ENCODE data around the gene SH3PXD2A. TPM values are rescaled to one million over a fixed set of nuclear protein-coding genes. Genes with fewer than 3 reads are reported as not detected.
A peak's percentile ranks its signal among the peaks of the same experiment; 100 is the strongest.

SH3PXD2A gene
- total and polyA plus RNA-seq, 5 donors from 2014 or later = 0.24 to 15.4 (median 0.47) TPM

DNA sequence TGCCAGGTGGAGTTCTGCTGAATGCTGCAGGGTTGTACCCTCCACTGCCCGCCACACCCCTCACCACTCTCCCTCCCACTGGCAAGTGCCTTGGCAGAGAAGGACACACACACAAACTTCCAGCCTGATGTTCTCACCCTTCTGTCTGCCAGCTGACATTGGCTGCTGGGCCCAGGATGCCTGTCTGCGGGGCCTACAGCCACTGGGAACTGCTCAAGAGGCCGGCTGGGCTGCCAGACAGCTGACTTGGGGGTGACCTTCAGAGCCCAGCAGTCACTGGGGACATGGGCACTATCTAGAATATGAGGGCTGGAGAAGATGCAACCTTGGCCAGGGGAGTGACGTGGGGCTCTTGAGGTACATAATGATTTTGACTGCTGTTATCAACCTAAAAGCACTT lies 157.1 kb downstream of the SH3PXD2A start:
- H3K9me3 ChIP-seq (ENCODE audit: control insufficient read depth in 2 of 2, low read length in 2 of 2) = no peaks in the 10 kb centered on the region
- DNase-seq (no peak), ATAC-seq (ENCODE audit: low read depth in 2 of 2) (no peak)
- Mint-ChIP-seq H3K36me3 (no peaks in the 10 kb centered on the region), H3K4me1 (peaks cover 0 to 27% (median 15%) of the 10 kb centered on the region in 4 donors), H3K27ac (no peak overlapping the region), H3K4me3 (no peak overlapping the region), H3K9me3 (no peaks in the 10 kb centered on the region), H3K27me3 (no peaks in the 10 kb centered on the region)
- H3K4me1 ChIP-seq (ENCODE audit: control insufficient read depth, insufficient read depth, low read length, poor library complexity, severe bottlenecking) = peaks cover 30% of the 10 kb centered on the region
- no peak overlapping the region for H3K27ac ChIP-seq (ENCODE audit: insufficient read depth, low read length, poor library complexity, severe bottlenecking)
- H3K4me3 ChIP-seq (ENCODE audit: low read depth, low read length) = no peak overlapping the region
- H3K36me3 ChIP-seq (ENCODE audit: control insufficient read depth, insufficient read depth, low read length) = no peaks in the 10 kb centered on the region
- H3K27me3 ChIP-seq (ENCODE audit: control insufficient read depth, insufficient read depth, low read length) = no peaks in the 10 kb centered on the region

GRCh38 chr10:103697787-103698186 lies 157.6 kb downstream of the SH3PXD2A start:
- Mint-ChIP-seq H3K9me3 (no peaks in the 10 kb centered on the region), H3K36me3 (no peaks in the 10 kb centered on the region), H3K4me1 (peaks cover 0 to 28% (median 16%) of the 10 kb centered on the region in 4 donors), H3K27me3 (no peaks in the 10 kb centered on the region), H3K4me3 (peak overlapping the region in 1 of 4 donors; percentile 12), H3K27ac (no peak overlapping the region)
- H3K36me3 ChIP-seq (ENCODE audit: control insufficient read depth, insufficient read depth, low read length) = no peaks in the 10 kb centered on the region
- H3K4me3 ChIP-seq (ENCODE audit: low read depth, low read length) = no peak overlapping the region
- H3K9me3 ChIP-seq (ENCODE audit: control insufficient read depth in 2 of 2, low read length in 2 of 2) = no peaks in the 10 kb centered on the region
- ATAC-seq (ENCODE audit: low read depth in 2 of 2) (no peak), DNase-seq (no peak)
- peaks cover 32% of the 10 kb centered on the region for H3K4me1 ChIP-seq (ENCODE audit: control insufficient read depth, insufficient read depth, low read length, poor library complexity, severe bottlenecking)
- H3K27me3 ChIP-seq (ENCODE audit: control insufficient read depth, insufficient read depth, low read length) = no peaks in the 10 kb centered on the region
- no peak overlapping the region for H3K27ac ChIP-seq (ENCODE audit: insufficient read depth, low read length, poor library complexity, severe bottlenecking)

DNA sequence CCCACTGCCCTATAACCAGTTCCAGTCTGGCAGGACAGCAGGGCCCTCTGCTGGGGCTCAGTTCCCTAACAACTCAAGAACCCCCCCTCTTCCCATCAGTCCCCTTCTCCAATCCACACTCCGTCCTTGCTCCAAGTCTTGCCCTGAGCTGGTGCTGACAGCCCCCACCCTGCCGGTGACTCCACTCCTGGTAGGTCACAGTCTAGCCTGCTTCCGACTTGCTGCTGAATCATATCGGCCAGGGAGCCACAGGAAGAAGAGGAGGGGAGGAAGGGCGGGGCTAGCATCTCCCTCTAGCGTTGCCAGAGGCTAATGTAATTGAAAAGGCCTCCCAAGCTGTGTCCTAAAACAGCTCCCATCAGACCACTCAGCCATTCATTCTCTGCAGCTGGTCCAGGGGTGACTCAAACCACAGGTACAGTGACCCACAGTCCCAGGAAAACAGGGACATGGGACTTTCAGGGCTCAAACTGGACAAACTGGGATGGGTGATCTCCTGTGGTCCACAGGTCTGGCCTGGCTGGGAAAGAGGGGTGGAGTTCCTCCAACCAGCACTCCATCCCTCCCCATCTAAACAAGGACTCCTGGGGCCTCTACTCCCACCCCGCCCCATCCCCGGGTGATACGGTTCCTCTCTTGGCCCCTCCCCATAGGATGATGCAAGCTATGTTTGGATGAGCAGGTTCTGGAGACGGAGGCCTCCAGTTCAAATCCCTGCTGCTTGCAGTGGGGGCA lies 158.8 kb downstream of the SH3PXD2A start:
- peak; percentile 76 to 81 for ATAC-seq (ENCODE audit: low read depth in 2 of 2)
- H3K4me1 Mint-ChIP-seq = peaks cover 0 to 33% (median 20%) of the 10 kb centered on the region in 4 donors
- H3K27me3 Mint-ChIP-seq = no peaks in the 10 kb centered on the region

DNA sequence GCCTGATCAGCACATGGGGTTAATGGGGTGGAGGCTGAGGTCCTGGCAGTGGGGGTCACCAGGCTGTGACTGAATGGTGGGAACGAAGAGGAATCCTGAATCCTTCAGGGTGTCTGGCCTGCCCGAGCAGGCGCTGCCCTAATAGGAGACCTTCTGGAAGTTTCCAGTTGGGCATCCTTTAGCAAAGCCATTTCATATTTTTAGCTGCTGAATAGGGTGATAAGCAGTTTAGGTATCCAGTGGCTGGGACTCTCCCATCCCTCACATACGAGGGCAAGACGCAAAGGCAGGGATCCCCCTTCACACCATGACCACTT lies 159.3 kb downstream of the SH3PXD2A start:
- Mint-ChIP-seq H3K27ac (peak overlapping the region; percentile 82 to 94 (median 83)), H3K9me3 (no peaks in the 10 kb centered on the region), H3K27me3 (no peaks in the 10 kb centered on the region), H3K4me1 (peaks cover 0 to 38% (median 22%) of the 10 kb centered on the region in 4 donors), H3K4me3 (peak overlapping the region in 1 of 4 donors; percentile 22), H3K36me3 (no peaks in the 10 kb centered on the region)
- ATAC-seq (ENCODE audit: low read depth in 2 of 2) (no peak), DNase-seq (no peak)
- Histone ChIP-seq H3K27ac (ENCODE audit: insufficient read depth, low read length, poor library complexity, severe bottlenecking) (no peak overlapping the region), H3K9me3 (ENCODE audit: control insufficient read depth in 2 of 2, low read length in 2 of 2) (no peaks in the 10 kb centered on the region), H3K4me1 (ENCODE audit: control insufficient read depth, insufficient read depth, low read length, poor library complexity, severe bottlenecking) (peaks cover 41% of the 10 kb centered on the region), H3K36me3 (ENCODE audit: control insufficient read depth, insufficient read depth, low read length) (no peaks in the 10 kb centered on the region), H3K27me3 (ENCODE audit: control insufficient read depth, insufficient read depth, low read length) (no peaks in the 10 kb centered on the region), H3K4me3 (ENCODE audit: low read depth, low read length) (no peak overlapping the region)

More for the DNA sequence above, 158.8 kb downstream of the SH3PXD2A start:
- Mint-ChIP-seq H3K36me3 (no peaks in the 10 kb centered on the region), H3K4me3 (peak overlapping the region; percentile 22 to 90 (median 74)), H3K27ac (peak overlapping the region; percentile 82 to 94 (median 83)), H3K9me3 (no peaks in the 10 kb centered on the region)
- Histone ChIP-seq H3K4me3 (ENCODE audit: low read depth, low read length) (peak overlapping the region; percentile 19), H3K27me3 (ENCODE audit: control insufficient read depth, insufficient read depth, low read length) (no peaks in the 10 kb centered on the region), H3K36me3 (ENCODE audit: control insufficient read depth, insufficient read depth, low read length) (no peaks in the 10 kb centered on the region), H3K4me1 (ENCODE audit: control insufficient read depth, insufficient read depth, low read length, poor library complexity, severe bottlenecking) (peaks cover 41% of the 10 kb centered on the region), H3K9me3 (ENCODE audit: control insufficient read depth in 2 of 2, low read length in 2 of 2) (no peaks in the 10 kb centered on the region), H3K27ac (ENCODE audit: insufficient read depth, low read length, poor library complexity, severe bottlenecking) (no peak overlapping the region)
- DNase-seq = peak; percentile 49 to 89 (median 50)

DNA sequence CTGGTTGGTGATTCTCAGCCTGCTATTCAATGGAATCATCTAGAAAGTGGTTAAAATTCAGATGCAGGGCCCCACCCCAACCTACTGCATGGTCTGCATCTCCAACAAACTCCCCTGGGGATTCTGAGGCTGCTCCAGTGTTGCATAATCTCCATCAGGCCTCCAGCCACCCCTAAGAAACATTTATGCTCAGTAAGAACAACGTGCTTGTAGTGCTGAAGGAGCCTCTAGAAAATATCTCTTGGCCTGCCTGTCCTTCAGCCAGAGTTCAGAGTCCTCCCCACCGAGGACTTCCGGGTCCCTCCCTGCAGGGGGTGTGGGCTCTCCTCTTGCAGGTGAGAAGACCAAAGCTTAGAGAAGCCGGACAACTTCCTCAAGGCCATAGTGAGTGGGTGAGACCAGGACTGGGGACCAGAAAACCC lies 159.8 kb downstream of the SH3PXD2A start:
- no peaks in the 10 kb centered on the region for H3K27me3 ChIP-seq (ENCODE audit: control insufficient read depth, insufficient read depth, low read length)
- Mint-ChIP-seq H3K36me3 (no peaks in the 10 kb centered on the region), H3K27me3 (peaks cover 2% of the 10 kb centered on the region), H3K9me3 (no peaks in the 10 kb centered on the region), H3K27ac (peak overlapping the region in 1 of 3 donors; percentile 82), H3K4me1 (peaks cover 0 to 43% (median 22%) of the 10 kb centered on the region in 4 donors), H3K4me3 (peak overlapping the region in 1 of 4 donors; percentile 22)
- no peaks in the 10 kb centered on the region for H3K36me3 ChIP-seq (ENCODE audit: control insufficient read depth, insufficient read depth, low read length)
- H3K27ac ChIP-seq (ENCODE audit: insufficient read depth, low read length, poor library complexity, severe bottlenecking) = no peak overlapping the region
- H3K4me3 ChIP-seq (ENCODE audit: low read depth, low read length) = no peak overlapping the region
- DNase-seq (no peak), ATAC-seq (ENCODE audit: low read depth in 2 of 2) (no peak)
- H3K4me1 ChIP-seq (ENCODE audit: control insufficient read depth, insufficient read depth, low read length, poor library complexity, severe bottlenecking) = peaks cover 41% of the 10 kb centered on the region
- H3K9me3 ChIP-seq (ENCODE audit: control insufficient read depth in 2 of 2, low read length in 2 of 2) = no peaks in the 10 kb centered on the region

DNA sequence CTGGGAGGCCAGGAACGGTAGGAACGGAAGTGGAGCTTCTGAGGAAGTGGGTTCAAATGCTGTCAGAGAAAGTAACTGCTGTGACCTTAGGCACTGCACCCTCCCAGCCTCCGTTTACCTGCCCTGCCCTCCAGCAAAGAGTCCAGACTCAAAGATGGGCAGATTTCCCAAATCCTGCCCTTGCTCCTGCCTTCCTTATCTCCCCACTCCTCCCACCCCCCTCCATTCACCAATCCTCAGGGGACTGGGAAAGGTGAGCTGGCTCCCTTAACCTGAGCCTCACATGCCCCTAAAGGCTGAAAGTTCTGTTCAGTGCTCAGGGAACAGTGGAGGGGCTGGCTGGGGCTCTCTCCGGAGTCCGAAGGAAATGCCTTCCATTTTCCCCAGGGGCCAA lies 161.6 kb downstream of the SH3PXD2A start:
- Mint-ChIP-seq H3K4me1 (peaks cover 0 to 44% (median 22%) of the 10 kb centered on the region in 4 donors), H3K36me3 (no peaks in the 10 kb centered on the region), H3K27ac (peak overlapping the region; percentile 85 to 95 (median 89)), H3K9me3 (no peaks in the 10 kb centered on the region), H3K27me3 (peaks cover 4% of the 10 kb centered on the region), H3K4me3 (peak overlapping the region; percentile 86 to 96 (median 90))
- no peak for ATAC-seq (ENCODE audit: low read depth in 2 of 2)
- H3K4me3 ChIP-seq (ENCODE audit: low read depth, low read length) = peak overlapping the region; percentile 52
- H3K36me3 ChIP-seq (ENCODE audit: control insufficient read depth, insufficient read depth, low read length) = no peaks in the 10 kb centered on the region
- H3K4me1 ChIP-seq (ENCODE audit: control insufficient read depth, insufficient read depth, low read length, poor library complexity, severe bottlenecking) = peaks cover 41% of the 10 kb centered on the region
- H3K9me3 ChIP-seq (ENCODE audit: control insufficient read depth in 2 of 2, low read length in 2 of 2) = no peaks in the 10 kb centered on the region
- peak overlapping the region; percentile 24 for H3K27ac ChIP-seq (ENCODE audit: insufficient read depth, low read length, poor library complexity, severe bottlenecking)
- no peak for DNase-seq
- H3K27me3 ChIP-seq (ENCODE audit: control insufficient read depth, insufficient read depth, low read length) = no peaks in the 10 kb centered on the region

DNA sequence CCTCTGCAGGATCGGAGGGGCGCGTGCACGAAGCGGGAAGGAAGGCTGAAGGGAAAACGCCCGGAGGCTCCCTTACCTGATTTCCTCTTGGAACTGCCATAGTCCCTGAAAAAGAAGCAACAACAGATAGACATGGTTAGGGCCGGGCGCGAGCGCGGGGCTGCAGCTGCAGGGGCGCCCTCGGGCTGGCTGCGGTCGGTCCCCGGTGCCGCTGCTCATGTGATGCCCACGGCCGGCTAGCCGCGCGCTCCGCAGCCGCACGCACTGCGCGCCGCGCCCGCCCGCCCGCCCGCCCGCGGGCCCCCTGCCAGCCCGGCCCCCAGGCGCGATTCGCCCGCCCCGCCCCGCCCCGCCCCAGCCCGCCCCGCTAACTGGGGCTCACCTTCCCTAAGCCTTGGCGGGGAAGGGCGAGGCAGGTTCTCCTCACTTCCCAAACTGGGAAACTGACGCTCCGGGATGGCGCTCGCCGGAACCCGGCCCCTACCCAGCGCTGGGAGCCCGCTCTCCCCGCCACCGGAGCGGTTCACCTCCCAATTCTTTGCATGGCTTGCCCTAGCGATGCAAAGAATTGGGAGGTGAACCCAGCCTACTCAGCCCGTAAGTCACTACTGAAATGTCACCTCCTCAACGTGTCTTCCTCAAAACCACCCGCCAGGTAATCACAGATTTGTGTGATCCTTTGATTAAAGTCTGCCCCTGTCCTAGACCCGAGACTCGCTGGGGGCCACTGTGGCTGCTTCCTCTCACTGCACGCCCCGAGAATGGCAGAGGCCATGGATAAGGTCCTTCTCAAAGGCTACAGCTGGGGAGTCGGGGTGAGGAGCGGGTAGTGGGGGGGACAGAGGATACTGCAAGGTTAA lies 162.2 kb downstream of the SH3PXD2A start:
- Histone ChIP-seq H3K27me3 (ENCODE audit: control insufficient read depth, insufficient read depth, low read length) (no peaks in the 10 kb centered on the region), H3K27ac (ENCODE audit: insufficient read depth, low read length, poor library complexity, severe bottlenecking) (peak overlapping the region; percentile 29), H3K4me1 (ENCODE audit: control insufficient read depth, insufficient read depth, low read length, poor library complexity, severe bottlenecking) (peaks cover 41% of the 10 kb centered on the region), H3K4me3 (ENCODE audit: low read depth, low read length) (peak overlapping the region; percentile 52), H3K36me3 (ENCODE audit: control insufficient read depth, insufficient read depth, low read length) (no peaks in the 10 kb centered on the region), H3K9me3 (ENCODE audit: control insufficient read depth in 2 of 2, low read length in 2 of 2) (no peaks in the 10 kb centered on the region)
- no peaks in the 10 kb centered on the region for H3K9me3 Mint-ChIP-seq
- peak; percentile 32 to 42 for ATAC-seq (ENCODE audit: low read depth in 2 of 2)
- H3K4me3 Mint-ChIP-seq = peak overlapping the region; percentile 86 to 96 (median 90)
- DNase-seq = peak; percentile 37 to 52 (median 44)
- H3K36me3 Mint-ChIP-seq = no peaks in the 10 kb centered on the region
- H3K27ac Mint-ChIP-seq = peak overlapping the region; percentile 85 to 95 (median 89)
- peaks cover 0 to 44% (median 22%) of the 10 kb centered on the region in 4 donors for H3K4me1 Mint-ChIP-seq
- H3K27me3 Mint-ChIP-seq = peaks cover 4% of the 10 kb centered on the region
